AG09319 (cell line): ENCODE measurements around the gene PCBP2.

ENCODE experiments used
- DNase-seq: peaks from one replicate; pipeline ENCODE4 v3.0.0-alpha.2; 2010; ENCODE audit warnings: low read depth; ENCODE audit errors: extremely low read depth
- TF ChIP-seq, protein P1 (sequence below): IDR thresholded peaks from 2 replicates; pipeline ENCODE4 v1.5.1; 2011; ENCODE audit warnings: low read depth, mild to moderate bottlenecking, inconsistent platforms, low read length, moderate library complexity

Gene PCBP2

GRCh38 chr12:53505086-53505485, 53.2 kb downstream of the PCBP2 start:
- no peak for DNase-seq
- TF ChIP-seq, protein P1, sequence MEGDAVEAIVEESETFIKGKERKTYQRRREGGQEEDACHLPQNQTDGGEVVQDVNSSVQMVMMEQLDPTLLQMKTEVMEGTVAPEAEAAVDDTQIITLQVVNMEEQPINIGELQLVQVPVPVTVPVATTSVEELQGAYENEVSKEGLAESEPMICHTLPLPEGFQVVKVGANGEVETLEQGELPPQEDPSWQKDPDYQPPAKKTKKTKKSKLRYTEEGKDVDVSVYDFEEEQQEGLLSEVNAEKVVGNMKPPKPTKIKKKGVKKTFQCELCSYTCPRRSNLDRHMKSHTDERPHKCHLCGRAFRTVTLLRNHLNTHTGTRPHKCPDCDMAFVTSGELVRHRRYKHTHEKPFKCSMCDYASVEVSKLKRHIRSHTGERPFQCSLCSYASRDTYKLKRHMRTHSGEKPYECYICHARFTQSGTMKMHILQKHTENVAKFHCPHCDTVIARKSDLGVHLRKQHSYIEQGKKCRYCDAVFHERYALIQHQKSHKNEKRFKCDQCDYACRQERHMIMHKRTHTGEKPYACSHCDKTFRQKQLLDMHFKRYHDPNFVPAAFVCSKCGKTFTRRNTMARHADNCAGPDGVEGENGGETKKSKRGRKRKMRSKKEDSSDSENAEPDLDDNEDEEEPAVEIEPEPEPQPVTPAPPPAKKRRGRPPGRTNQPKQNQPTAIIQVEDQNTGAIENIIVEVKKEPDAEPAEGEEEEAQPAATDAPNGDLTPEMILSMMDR = no peak

GRCh38 chr12:53505555-53506449, 53.9 kb downstream of the PCBP2 start:
- TF ChIP-seq, protein P1 = no peak
- no peak for DNase-seq

DNA sequence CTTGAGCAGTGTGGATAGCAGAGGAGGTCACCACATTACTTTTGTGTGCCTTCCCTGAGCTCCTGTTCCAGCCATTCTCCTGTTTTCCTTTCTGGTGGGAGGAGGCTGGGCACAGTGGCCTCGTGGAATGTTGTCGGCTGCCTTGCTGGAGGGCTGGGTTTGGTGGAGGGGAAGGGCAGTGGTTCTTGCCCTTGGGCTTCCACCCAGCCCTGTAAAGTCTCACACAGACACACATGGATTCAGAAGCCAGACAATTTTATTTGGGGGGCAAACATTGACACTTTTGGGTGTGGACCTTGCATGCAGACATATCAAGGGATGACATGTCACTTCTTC, 54.5 kb downstream of the PCBP2 start:
- TF ChIP-seq, protein P1 = no peak
- DNase-seq = no peak

DNA sequence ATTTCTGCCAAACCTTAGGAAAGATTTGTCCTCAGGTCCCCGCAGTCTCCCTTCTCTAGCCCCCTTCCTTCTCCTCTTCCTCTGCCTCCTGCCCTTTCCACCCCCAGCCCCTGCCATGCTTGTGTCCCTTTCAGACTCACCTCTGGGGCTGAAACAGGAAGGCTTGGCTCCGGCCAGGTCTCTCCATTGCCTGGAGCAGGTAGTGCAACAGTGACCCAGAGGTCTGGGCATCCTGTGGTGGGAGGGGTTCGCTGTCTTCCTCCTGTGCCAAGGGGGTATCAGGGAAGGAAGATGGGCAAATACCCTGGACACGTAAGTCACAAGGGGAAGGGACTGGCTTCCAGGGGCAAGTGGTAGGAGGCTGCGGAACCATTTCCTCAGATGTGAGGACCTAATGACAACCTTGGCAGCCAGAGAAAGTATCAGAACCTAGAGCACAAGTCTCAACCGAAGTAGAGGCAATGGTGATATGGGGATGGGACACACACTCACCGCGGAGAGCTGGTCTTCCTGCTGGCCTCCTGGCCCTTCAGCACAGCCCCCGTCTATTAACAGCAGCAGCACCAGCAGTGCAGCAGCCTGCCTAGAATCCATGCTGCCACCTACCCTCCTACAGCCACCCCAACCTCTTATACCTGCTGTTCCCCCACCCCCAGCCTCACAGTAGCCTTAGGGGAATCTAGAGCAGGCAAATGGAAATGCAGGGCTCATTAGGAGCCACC, 55.1 kb downstream of the PCBP2 start, which contains the start of gene NPFF:
Gene NPFF (minus strand): TSS at position 604 of the 722 bp plus-strand sequence. CDS start 10 bp downstream, at position 594.
- TF ChIP-seq, protein P1 = no peak

DNA sequence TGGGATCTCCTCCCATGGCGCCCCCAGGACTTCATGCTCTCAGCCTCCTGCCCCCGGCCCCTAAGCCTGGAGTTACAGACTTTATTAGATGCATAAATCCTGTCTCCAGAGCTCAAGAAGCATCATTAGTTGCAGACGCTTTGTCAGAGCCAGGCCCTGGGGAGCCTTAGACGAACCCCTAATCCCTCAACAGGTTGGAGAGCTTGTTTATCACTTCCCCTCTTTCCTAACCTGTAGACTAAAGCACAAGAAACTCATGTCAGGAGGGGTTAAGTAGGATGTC, 55.6 kb downstream of the PCBP2 start:
- no peak for DNase-seq

More for the DNA sequence above, 55.1 kb downstream of the PCBP2 start, which contains the start of gene NPFF:
- DNase-seq = no peak

DNA sequence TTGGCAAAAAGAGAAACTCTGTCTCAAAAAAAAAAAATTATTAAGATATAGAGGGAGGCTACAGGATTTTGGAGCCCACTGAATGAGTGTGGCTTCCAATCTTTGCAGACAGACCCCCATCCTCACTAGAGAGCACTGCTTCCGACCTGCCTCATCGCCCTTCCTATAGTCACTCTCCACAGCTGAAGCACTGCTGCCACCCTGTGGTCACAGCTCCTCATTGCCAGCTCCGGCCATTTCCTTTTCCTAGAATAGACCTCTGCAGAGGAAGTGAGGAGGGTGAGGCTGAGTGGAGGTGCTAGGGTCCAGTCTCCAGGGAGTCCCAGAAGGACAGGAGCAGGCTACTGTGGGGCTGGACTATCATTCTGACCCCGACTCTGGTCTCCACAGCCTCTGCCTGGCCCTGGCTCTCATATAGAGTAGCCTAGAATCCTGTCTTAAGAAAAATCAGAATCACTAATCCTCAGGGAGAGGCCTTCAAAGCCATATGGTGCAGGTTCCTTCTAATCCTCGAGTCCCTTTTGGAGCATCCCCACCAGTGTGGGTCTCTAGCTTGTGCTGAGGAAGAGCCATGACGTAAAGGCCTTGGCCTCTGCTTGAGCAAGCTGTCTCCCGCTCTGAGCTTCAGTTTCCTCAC, 56.8 kb downstream of the PCBP2 start:
- TF ChIP-seq, protein P1 = peak; percentile 91
- DNase-seq = peak; percentile 36

More for the DNA sequence above, 55.6 kb downstream of the PCBP2 start:
- TF ChIP-seq, protein P1 = no peak

DNA sequence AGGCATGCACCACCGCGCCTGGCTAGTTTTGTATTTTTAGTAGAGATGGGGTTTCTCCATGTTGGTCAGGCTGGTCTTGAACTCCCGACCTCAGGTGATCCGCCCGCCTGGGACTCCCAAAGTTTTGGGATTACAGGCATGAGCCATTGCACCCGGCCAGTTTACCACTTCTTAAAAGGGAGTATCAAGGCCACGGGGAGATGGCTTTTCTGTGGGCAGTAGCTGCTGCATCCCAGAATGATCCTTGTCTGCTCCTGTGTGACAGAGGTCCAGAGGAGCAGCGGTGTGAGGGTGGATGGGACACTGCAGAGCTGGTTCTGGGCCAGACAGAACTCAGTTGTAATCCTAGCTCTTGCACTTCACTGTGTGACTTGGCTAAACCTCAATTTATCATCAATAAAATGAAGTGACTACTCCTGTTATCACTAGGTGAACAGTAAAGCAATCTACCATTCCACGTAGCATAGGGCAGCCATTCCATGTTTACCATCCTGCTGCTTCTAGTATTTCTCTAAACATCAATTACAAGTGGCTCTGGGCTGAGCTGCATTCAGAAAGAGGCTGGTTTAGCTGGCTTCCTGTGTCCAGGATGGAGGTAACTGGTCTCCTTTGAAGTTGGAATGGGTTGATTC, 58.4 kb downstream of the PCBP2 start:
- TF ChIP-seq, protein P1 = no peak
- DNase-seq = no peak
